ENCODE results near the gene NOL3. TPM values are rescaled to one million over a fixed set of nuclear protein-coding genes. Genes with fewer than 3 reads are reported as not detected.

NOL3 gene
- total and polyA plus RNA-seq, 2 of the 4 experiments (the other 2 are of a cell fraction) = 6.1 to 17.2 TPM

DNA sequence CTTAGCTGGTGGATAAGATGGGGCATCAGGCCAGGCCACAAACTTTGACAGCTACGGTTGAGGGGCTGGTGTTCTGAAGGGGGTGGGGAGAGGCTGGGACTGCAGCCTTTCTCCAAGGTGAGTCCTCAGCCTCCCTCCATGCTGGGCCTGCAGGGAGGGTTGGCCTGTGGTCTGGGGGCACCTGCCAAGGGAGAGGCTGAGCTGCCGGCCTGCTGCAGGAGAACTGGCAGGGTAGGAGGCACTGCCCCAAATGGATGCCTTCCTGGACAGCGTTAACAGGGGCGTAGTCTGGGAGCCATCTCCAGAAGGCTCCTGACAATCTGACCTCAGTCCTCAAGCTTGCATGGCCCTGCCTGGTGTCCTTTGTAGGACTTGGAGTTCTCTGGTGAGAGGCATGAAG lies 33.7 kb downstream of the NOL3 start:
- intact Hi-C loops (cut with micrococcal nuclease) (no loop called here), in situ Hi-C loops (cut with MboI; ENCODE audit: low sequenced_read_pairs) (no loop called here), dilution Hi-C loops (cut with HindIII; ENCODE audit: low sequenced_read_pairs, unreplicated experiment) (no loop called here)
- H2AK5ac ChIP-seq (ENCODE audit: low read depth, low read length) = no peak overlapping the region
- no peak overlapping the region for H3K14ac ChIP-seq (replicated peaks; ENCODE audit: low read depth, low read length)
- no peak overlapping the region for H2BK5ac ChIP-seq (ENCODE audit: low read depth, low read length, poor library complexity, severe bottlenecking)
- H4K8ac ChIP-seq (ENCODE audit: low read depth in 2 of 2, low read length in 2 of 2) = no peak overlapping the region
- H3K4ac ChIP-seq (ENCODE audit: low read depth, low read length) = no peak overlapping the region
- POLR2A ChIA-PET (ENCODE audit: unreplicated experiment) = interaction anchor here (0.6 kb wide), 1 partner anchor 33 kb away, joined by 7 read pairs; the partner anchor contains the start of gene NOL3
- H3K56ac ChIP-seq (ENCODE audit: extremely low read depth, insufficient read depth, low read length) = no peak overlapping the region
- no peak overlapping the region for H3K4me2 ChIP-seq (ENCODE audit: low read depth, low read length)
- no peak overlapping the region for H2AFZ ChIP-seq (replicated peaks; ENCODE audit: low read length, poor library complexity)
- no peak overlapping the region for H3K18ac ChIP-seq (ENCODE audit: low read depth, low read length)
- H2BK20ac ChIP-seq (ENCODE audit: low read depth, low read length) = no peak overlapping the region
- ATAC-seq (ENCODE audit: low read depth) (no peak), DNase-seq (no peak)
- no peak overlapping the region for H4K5ac ChIP-seq (ENCODE audit: low read depth, low read length)
- H2BK15ac ChIP-seq (ENCODE audit: low read depth, low read length) = no peak overlapping the region
- no peak overlapping the region for H3K9ac ChIP-seq (ENCODE audit: low read depth, low read length)
- H3K27me3 ChIP-seq (ENCODE audit: control insufficient read depth, insufficient read depth, low read length) = no peaks in the 10 kb centered on the region
- no peak overlapping the region for H3K23ac ChIP-seq (ENCODE audit: low read depth, low read length)
- CTCF ChIA-PET = interaction anchor here (0.7 kb wide), 1 partner anchor 196 kb away, joined by 3 read pairs; no protein-coding TSS in a partner anchor
- peaks cover 15% of the 10 kb centered on the region for H3K9me1 ChIP-seq (ENCODE audit: insufficient read depth, low read length)
- peaks cover 28% of the 10 kb centered on the region for H3K36me3 ChIP-seq (ENCODE audit: control insufficient read depth, insufficient read depth, low read length)
- no peak overlapping the region for H3K27ac ChIP-seq (ENCODE audit: insufficient read depth, low read length)
- H2BK120ac ChIP-seq (ENCODE audit: low read depth, low read length) = no peak overlapping the region
- H2AK9ac ChIP-seq (replicated peaks; ENCODE audit: low read depth, low read length, poor library complexity) = peak overlapping the region; percentile 42
- no CpG with 5 or more reads among the region's 4 CpGs for WGBS, 2 experiments (ENCODE audit: extremely low coverage in 2 of 2, insufficient read length in 1 of 2)
- 0 out of 2 replicates have a peak, but pooled peaks cover 6% of the 10 kb centered on the region for H4K20me1 ChIP-seq (ENCODE audit: insufficient read depth, low read length)
- H3K4me3 ChIP-seq (ENCODE audit: insufficient read depth, low read depth, low read length) = no peak overlapping the region
- TF ChIP-seq BHLHE40 (IDR thresholded peaks at IDR 0.05; ENCODE audit: low read depth, low read length) (no peak), MAZ (IDR thresholded peaks at IDR 0.05; ENCODE audit: borderline replicate concordance, low read depth, low read length) (no peak), CEBPB (IDR thresholded peaks at IDR 0.05; ENCODE audit: low read depth, low read length) (no peak), USF2 (IDR thresholded peaks at IDR 0.05; ENCODE audit: low read depth, low read length) (no peak), POLR2A (IDR thresholded peaks at IDR 0.05; ENCODE audit: low read depth, low read length) (no peak)
- peaks cover 8% of the 10 kb centered on the region for H3K4me1 ChIP-seq (ENCODE audit: control insufficient read depth, insufficient read depth, low read length)
- no peak overlapping the region for H4K91ac ChIP-seq (ENCODE audit: insufficient read depth, low read depth, low read length)
- no TSS peak for BruUV-seq (replicated peaks)
- peaks cover 0 to 9% of the 10 kb centered on the region in 2 experiments; a peak in 1 of 4 replicates for H3K79me1 ChIP-seq (ENCODE audit: low read depth in 1 of 2, low read length in 2 of 2)
- H3K9me3 ChIP-seq (ENCODE audit: control insufficient read depth, insufficient read depth, low read length) = no peaks in the 10 kb centered on the region
